ENCODE measurements around the gene GPC6.
"Not testable (repeated sequence)": the region's sequence is repeated elsewhere in the genome, so short reads cannot be mapped to it uniquely, and the experiment has no call there.

Gene GPC6

DNA sequence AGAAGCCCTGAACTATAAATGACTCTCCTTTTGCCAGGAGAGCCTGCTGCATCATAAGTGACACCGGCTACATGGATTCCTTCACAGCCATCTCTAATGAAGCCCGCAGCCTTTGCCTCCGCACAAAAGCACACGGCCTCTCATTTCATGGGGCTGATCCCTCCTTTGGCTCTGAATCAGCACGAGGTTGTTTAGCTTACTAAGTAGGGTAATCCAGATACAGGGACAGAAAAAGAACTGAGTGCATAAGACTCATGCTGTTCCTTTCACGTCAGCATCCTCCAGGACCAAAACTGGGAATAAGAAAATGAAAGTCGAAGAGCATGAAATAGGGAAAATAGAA is 1116.6 kb downstream of the GPC6 start:
- DNase-seq: no peak

GRCh38 chr13:94343687-94344086 is 1117.1 kb downstream of the GPC6 start:
- not testable (repeated sequence) for DNase-seq

DNA sequence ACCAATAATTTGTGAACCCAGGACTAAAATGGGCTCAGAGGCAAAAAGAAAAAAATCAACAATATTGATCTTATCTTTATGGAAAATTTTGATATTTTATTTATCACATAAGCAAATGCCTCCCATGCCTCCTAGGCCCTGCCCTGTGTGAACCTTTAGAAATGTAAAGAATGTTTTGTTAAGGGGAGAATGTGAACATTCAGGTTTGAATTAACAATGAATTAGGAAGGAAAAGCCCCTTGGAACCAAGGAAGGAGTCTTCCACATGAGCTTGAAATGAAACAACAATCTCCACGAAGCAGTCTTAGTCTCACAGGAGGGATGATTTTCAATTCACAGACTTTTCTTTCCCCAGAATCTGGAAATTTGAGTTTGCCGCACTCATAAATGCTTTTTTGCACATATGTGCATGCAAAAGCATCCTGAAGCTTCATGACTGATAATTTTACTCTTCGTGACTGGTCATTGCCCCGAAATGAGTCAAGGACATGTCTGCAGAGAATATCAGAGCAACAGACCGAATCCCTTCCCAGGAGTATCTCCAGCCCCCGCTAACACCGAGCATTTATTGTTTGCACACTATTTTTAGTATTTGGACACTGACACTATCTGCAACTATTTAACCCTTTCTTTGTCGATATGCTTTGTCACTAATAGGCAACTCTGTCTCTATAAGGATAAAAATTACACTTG is 1117.7 kb downstream of the GPC6 start:
- no peak for DNase-seq

DNA sequence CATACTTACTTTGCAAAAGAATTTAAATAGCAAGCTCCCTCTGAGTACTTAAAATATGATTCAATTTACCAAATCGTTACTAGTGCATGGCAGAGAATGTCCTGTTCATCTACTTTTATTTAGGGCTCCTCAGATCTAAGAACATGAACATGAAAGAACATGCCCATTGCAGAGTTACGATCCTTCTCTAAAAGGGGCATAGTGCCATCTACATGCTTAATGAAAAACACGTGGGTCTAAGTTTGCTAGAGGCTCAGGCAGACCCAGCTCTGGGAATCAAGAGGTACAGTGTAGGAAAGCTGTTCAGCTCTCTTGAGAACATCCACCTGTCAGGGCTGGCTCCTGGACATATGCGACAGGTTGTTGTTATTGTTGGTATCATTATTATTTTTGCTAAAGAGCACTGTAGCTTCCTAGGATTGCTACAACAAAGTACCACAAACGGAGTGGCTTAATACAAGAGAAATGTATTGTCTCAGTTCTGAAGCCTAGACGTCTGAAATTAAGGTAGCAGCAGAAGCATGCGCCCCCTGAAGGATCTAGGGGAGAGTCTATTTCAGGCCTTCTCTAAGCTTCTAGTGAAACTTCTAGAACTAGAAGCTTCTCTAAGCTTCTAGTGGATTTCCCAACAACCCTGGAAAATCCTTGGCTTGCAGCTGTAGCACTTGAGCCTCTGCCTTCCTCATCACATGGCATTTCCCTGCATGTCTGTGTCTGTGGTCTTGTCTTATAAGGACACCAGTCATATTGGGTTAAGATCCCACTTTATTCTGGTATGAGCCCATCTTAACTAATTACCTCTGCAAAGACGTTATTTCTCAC is 1119.0 kb downstream of the GPC6 start:
- no peak for DNase-seq

DNA sequence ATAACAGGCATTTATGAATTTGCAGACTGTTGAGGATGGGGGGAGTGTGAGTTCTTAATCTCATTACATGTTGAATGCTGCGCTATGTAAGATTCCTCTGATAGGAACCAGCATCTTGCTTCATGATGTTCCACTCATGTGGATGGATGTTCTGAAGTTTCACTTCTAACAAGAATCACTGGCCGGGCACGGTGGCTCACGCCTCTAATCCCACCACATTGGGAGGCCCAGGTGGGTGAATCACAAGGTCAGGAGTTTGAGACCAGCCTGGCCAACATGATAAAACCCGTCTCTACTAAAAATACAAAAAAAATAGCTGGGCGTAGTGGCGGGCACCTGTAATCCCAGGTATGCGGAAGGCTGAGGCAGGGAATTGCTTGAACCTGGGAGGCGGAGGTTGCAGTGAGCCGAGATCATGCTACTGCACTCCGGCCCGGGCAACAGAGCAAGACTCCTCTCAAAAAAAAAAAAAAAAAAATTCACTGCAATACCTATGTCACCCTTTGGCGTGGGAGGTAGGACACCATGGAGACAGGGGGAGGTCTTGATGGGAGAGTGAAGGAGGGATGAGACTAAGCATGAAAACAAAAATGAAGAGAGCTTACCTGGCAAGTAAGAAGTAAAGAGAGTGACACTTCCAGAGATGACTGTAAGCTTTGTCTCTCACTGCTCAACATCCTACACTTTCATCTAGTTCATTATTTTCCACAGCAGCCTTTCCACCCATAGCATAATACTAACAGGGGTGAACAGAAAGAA is 1119.8 kb downstream of the GPC6 start:
- no peak for DNase-seq

DNA sequence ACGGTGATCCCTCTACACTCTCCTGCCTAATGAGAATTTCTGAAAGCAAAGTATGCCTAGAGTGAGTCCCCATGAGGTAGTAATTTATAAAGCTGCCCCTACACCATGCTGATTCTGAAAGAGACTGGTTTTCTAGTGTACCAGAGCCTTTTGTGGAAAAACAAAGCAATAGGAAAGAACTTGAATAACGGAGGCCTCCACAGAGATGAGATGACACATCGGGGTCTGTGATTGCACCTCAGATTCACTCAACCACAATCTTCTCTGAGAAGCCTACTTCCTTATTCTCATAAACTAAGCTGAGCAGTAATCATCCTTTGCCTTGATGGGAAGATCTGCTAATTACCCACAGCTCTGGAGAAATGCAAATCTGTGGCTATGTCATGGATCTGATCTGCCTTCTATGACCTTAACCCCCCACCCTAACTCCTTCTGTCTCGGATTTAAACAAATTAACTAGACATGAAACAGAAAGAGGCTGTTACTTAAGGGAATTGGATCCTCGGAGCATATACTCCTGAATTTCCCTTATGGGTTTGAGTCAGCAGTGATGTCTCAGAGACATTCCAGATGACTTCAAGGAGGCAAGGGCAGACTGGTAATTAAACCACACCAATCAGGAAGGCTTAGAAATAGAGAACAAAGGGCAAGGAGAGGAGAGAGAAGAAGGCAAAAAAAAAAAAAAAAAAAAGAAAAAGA is 1124.8 kb downstream of the GPC6 start:
- peak; percentile 12 to 65 (median 43) for DNase-seq

DNA sequence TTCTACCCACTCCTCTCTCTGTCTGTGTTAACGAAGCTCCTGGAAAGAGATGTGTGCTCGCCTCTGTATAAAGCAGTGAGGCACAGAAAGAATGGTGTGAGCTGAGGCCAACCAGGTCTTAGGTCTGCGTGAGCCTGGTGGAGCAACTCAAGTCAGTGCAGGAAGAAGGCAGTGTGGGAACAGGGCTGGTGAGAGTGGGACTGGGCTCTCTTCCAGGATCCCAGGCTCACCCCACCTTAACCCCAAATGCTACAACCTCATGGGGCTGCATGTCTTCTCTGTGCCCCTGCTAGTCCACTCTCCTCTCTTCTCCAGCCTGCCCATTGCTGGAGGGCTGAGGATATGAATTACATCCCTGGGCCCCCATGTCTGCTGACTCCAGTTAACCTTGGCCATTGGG is 1125.5 kb downstream of the GPC6 start:
- DNase-seq: no peak

DNA sequence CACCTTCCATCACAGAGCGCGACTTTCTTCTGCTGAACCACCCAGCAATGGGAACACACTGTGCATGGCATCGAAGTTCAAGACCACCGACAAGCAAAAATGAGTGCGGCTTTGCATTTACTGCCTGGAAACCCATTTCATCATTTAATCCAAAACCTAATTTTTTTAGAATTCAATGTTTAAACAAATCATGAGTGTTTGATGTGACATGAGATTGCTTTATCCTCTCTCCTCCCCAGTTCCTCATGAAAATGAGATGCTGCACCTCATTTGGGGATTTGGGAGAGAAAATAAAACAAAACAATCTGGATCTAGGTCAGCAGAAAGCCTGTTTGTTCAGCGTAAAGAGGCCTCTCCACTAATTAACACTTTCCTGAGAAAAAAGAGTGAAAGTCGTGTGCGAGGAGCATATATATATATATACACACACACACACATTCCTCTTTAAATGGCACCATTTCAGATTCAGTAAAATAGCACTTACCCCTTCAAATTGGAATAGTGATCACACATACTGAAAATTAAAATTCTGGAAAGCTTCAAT is 1126.6 kb downstream of the GPC6 start:
- no peak for DNase-seq

- no peak for DNase-seq
These were observed 1133.3 kb downstream of the GPC6 start for GRCh38 chr13:94359875-94360274.

GRCh38 chr13:94362411-94362909 is 1135.9 kb downstream of the GPC6 start:
- DNase-seq: peak; percentile 82 to 91 (median 86)

- DNase-seq: no peak
These were observed 1140.1 kb downstream of the GPC6 start for GRCh38 chr13:94366677-94367076.

- no peak for DNase-seq
These were observed 1143.4 kb downstream of the GPC6 start for GRCh38 chr13:94369972-94370436.

- no peak for DNase-seq
These were observed 1145.2 kb downstream of the GPC6 start for GRCh38 chr13:94371855-94372254.

DNA sequence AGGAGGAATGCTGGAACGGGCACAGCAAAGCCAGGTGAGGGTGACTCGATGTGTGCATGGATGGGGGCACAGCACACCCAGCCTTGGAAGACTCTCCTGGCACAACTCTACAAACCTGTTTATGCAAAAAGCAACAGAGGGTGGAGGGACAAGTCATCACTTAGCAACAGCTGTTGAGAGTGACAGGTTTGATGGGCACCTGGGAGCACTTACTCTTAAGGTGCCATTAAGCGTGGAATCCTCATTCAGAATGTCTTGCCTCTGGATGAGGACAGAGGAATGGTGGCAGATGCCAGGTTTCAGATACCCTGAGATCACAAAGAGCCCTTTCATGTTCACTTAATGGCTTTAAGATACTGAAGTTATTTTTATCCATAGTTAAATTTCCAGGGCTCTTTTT is 1155.9 kb downstream of the GPC6 start:
- no peak for DNase-seq

DNA sequence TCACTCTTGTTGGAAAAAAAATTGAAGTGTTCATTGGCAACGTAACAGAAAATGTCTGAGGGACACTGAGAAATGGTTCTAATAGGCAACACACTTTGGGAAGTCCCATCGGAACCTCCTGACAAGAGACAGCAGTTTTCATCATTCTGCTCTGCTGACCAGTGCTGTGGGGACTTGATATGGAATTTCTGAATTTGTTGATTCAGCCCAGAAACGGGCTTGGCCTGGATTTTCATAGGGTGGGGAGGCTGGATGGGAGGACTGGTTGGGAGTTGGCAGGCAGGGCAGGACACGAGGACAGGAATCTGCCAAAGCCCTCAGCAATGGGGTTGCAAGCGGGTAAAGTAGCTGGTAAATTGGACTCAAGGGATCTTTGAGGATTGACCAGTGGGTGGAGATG is 1156.4 kb downstream of the GPC6 start:
- no peak for DNase-seq

- DNase-seq: no peak
These were observed 1157.8 kb downstream of the GPC6 start for GRCh38 chr13:94384231-94384905.

DNA sequence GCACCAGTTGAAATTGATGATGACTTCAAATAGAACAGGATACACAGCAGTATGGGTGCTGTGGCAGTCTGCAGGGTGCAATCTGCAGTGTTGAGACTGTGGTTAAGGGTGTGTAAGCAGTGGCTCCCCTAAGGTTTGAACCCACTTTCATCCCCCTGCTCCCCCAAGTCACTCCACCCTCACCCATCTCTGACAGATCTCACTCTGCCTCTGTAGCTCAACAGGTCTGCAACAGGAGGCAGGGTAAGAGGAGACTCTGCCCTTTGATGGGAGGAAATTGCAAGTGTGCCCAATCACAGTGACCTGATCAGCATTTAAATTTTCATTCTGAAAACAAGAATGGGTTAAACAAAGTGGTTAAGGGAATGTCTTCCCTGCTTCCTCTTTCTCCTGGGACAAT is 1160.4 kb downstream of the GPC6 start:
- DNase-seq: no peak

- DNase-seq: no peak
These were observed 1163.2 kb downstream of the GPC6 start for GRCh38 chr13:94389604-94390351.

DNA sequence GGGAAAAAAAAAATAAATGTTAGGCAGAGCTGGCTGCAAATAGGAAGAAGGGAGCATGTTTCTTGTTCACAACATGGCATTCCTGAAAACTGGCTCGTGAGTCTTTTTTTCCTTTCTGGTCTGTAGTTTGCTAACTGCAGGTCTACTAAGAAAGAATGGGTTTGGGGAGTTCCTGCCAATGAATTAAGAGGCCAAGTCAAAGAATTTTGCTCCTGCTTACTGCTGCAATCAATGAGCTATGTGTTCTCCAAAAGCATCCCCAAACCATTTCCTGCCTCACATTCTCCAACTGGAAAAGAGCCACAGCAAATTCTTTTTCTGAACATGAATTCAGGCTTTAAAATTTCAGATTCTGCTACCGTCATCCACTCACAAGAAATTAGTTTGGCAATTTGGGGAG is 1164.3 kb downstream of the GPC6 start:
- no peak for DNase-seq

- no peak for DNase-seq
These were observed 1168.1 kb downstream of the GPC6 start for GRCh38 chr13:94394723-94395122.

- no peak for DNase-seq
These were observed 1169.3 kb downstream of the GPC6 start for GRCh38 chr13:94395860-94396259.
